Liver (tissue), 9 donors: Measurements from ENCODE around the gene MIGA1. TPM values are rescaled to one million over a fixed set of nuclear protein-coding genes. Genes with fewer than 3 reads are reported as not detected.

Experiments used
- DNase-seq: peaks from one replicate; pipeline ENCODE4 v3.0.0-alpha.2; 2017; ENCODE audit warnings: low spot score
- H3K27ac ChIP-seq, 2 donors: one replicate each; pipeline ENCODE4 v1.7.0; 2013; ENCODE audit warnings: inconsistent platforms in 2 of 2, low read length in 2 of 2, control low read depth in 1 of 2, low read depth in 1 of 2, mild to moderate bottlenecking in 1 of 2
- H3K27me3 ChIP-seq, 4 donors: one replicate each; pipeline versions ENCODE4 v1.6.1 to v1.7.0; 2013; ENCODE audit warnings: low read length in 3 of 4, inconsistent platforms in 1 of 4, mild to moderate bottlenecking in 1 of 4, moderate library complexity in 1 of 4; ENCODE audit not compliant: control insufficient read depth in 4 of 4, insufficient read depth in 4 of 4
- H3K36me3 ChIP-seq, 4 donors: one replicate each; pipeline versions ENCODE4 v1.6.1 to v1.7.0; 2013; ENCODE audit warnings: low read length in 3 of 4, mild to moderate bottlenecking in 3 of 4, low read depth in 1 of 4, moderate library complexity in 1 of 4; ENCODE audit not compliant: control insufficient read depth in 4 of 4, insufficient read depth in 3 of 4
- H3K4me1 ChIP-seq, 4 donors: one replicate each; pipeline versions ENCODE4 v1.6.1 to v1.7.0; 2013; ENCODE audit warnings: low read length in 3 of 4, mild to moderate bottlenecking in 3 of 4, moderate library complexity in 1 of 4; ENCODE audit not compliant: control insufficient read depth in 4 of 4, insufficient read depth in 4 of 4
- H3K4me3 ChIP-seq, 3 donors: one replicate each; pipeline versions ENCODE4 v1.6.1 to v1.7.0; 2013; ENCODE audit warnings: low read length in 3 of 3, control low read depth in 1 of 3, low read depth in 1 of 3, mild to moderate bottlenecking in 1 of 3
- H3K9ac ChIP-seq, 2 donors: one replicate each; pipeline ENCODE4 v1.7.0; 2013; ENCODE audit warnings: low read length in 2 of 2, mild to moderate bottlenecking in 2 of 2, moderate library complexity in 2 of 2, control low read depth in 1 of 2, low read depth in 1 of 2
- H3K9me3 ChIP-seq, 4 donors: one replicate each; pipeline versions ENCODE4 v1.6.1 to v1.7.0; 2013; ENCODE audit warnings: low read length in 3 of 4; ENCODE audit not compliant: control insufficient read depth in 4 of 4
- EGR1 ChIP-seq, 2 donors: IDR thresholded peaks; 2 replicates each; pipeline ENCODE4 v1.6.1; 2016 to 2018; ENCODE audit warnings: antibody characterized with exemption in 2 of 2, low read depth in 2 of 2
- FOXA2 ChIP-seq: IDR thresholded peaks from 2 replicates; pipeline ENCODE4 v1.6.1; 2016; ENCODE audit warnings: antibody characterized with exemption
- GABPA ChIP-seq, 2 donors: IDR thresholded peaks in 1 of 2; conservative IDR thresholded peaks in 1 of 2; 2 replicates each; pipeline ENCODE4 v1.6.1; 2016; ENCODE audit warnings: antibody characterized with exemption in 2 of 2, mild to moderate bottlenecking in 1 of 2, moderate library complexity in 1 of 2
- JUND ChIP-seq, 2 donors: IDR thresholded peaks; 2 replicates each; pipeline ENCODE4 v1.6.1; 2016; ENCODE audit warnings: antibody characterized with exemption in 2 of 2
- MAX ChIP-seq: IDR thresholded peaks from 2 replicates; pipeline ENCODE4 v1.6.1; 2016; ENCODE audit warnings: antibody characterized with exemption
- RAD21 ChIP-seq, 2 donors: IDR thresholded peaks; 2 replicates each; pipeline ENCODE4 v1.6.1; 2016; ENCODE audit warnings: antibody characterized with exemption in 2 of 2, mild to moderate bottlenecking in 2 of 2
- REST ChIP-seq: IDR thresholded peaks from 2 replicates; pipeline ENCODE4 v1.6.1; 2016; ENCODE audit warnings: antibody characterized with exemption, mild to moderate bottlenecking
- SP1 ChIP-seq: IDR thresholded peaks from 2 replicates; pipeline ENCODE4 v1.6.1; 2018; ENCODE audit warnings: antibody characterized with exemption, mild to moderate bottlenecking
- TAF1 ChIP-seq: conservative IDR thresholded peaks from 2 replicates; pipeline ENCODE4 v1.6.1; 2016; ENCODE audit warnings: antibody characterized with exemption, mild to moderate bottlenecking
- YY1 ChIP-seq: IDR thresholded peaks from 2 replicates; pipeline ENCODE4 v1.6.1; 2016; ENCODE audit warnings: antibody characterized with exemption, mild to moderate bottlenecking
- WGBS: extraction: QIAGEN DNeasy Blood & Tissue Kit; methylation state at CpG from one replicate; pipeline ENCODE4 v1.1.7; 2013; 5-methylcytosine and 5-hydroxymethylcytosine counted together
- polyA plus RNA-seq, 2 donors: library from polyadenylated mRNA; stranded (reverse) in 1 of 2; unstranded in 1 of 2; fragments of 200-250 nt in 1 of 2; fragments of >200 nt in 1 of 2; fragmentation: Nextera tagmentation in 1 of 2; extraction: Ambion mirVana in 1 of 2; gene quantifications; one replicate each; pipeline versions ENCODE4 v1.2.1 to v1.2.3, GENCODE V29; 2013 to 2015
- total RNA-seq, 2 donors: library from RNA; depleted of rRNA; stranded (reverse); fragments of >200 nt; gene quantifications; one replicate each; pipeline ENCODE4 v1.2.3, GENCODE V29; 2014
- TF ChIP-seq, protein P1 (sequence below): fragments of 150-350 bp; IDR thresholded peaks from 2 replicates; pipeline ENCODE4 v1.5.1; 2017; ENCODE audit warnings: improper control_type of control experiment, low read depth, low read length; ENCODE audit not compliant: missing input control
- TF ChIP-seq, protein P2 (sequence below): IDR thresholded peaks from 2 replicates; pipeline ENCODE4 v1.6.1; 2016; ENCODE audit warnings: antibody characterized with exemption
- donor health status: healthy.
- donor health status: healthy.
- donor health status: healthy.
- donor health status: healthy.
- donor health status: healthy.

The MIGA1 gene
- total and polyA plus RNA-seq, 4 donors = 3.5 to 8.0 (median 6.2) TPM

DNA sequence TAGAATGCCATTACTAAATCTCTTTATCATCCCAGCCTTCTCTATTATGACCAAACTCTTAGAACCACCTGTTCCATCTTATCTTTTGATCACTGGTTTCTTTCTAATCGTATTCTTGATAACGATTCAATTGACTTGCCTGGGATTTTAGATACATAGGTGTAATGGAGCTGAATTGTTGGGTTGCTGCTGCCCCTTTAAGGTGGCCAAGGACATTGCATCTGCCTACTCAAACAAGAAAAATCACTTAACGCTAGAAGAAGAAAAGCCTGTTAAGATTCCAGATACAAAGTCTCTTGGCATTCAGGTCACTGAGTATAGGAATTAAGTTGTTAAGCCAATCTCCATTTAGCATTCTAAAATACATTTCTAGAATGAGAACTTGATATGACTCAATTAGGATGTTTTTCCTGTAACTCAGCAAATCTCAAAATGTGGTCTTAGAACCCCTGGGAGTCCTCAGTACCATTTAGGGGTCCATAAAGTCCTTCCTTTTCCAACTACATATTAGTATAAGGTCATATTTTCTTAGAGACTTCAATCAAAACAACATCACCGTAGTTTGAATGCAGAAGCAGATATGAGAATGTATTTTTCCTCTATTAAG is 121.3 kb downstream of the MIGA1 start:
- Histone ChIP-seq H3K4me1 (peaks cover 0 to under 1% (median 0%) of the 10 kb centered on the region in 4 donors), H3K27ac (no peak overlapping the region), H3K27me3 (no peaks in the 10 kb centered on the region), H3K36me3 (no peaks in the 10 kb centered on the region), H3K9ac (no peak overlapping the region), H3K9me3 (no peaks in the 10 kb centered on the region), H3K4me3 (no peak overlapping the region)
- WGBS = 25% methylated on average over 4 of the region's 4 CpGs
- TF ChIP-seq GABPA (IDR thresholded peaks at IDR 0.05 in 1 of 2, conservative IDR thresholded peaks at IDR 0.05 in 1 of 2) = no peak
- TF ChIP-seq JUND (IDR thresholded peaks at IDR 0.05) = no peak
- no peak for TF ChIP-seq EGR1 (IDR thresholded peaks at IDR 0.05; ENCODE audit: low read depth in 2 of 2)
- TF ChIP-seq, protein P1, sequence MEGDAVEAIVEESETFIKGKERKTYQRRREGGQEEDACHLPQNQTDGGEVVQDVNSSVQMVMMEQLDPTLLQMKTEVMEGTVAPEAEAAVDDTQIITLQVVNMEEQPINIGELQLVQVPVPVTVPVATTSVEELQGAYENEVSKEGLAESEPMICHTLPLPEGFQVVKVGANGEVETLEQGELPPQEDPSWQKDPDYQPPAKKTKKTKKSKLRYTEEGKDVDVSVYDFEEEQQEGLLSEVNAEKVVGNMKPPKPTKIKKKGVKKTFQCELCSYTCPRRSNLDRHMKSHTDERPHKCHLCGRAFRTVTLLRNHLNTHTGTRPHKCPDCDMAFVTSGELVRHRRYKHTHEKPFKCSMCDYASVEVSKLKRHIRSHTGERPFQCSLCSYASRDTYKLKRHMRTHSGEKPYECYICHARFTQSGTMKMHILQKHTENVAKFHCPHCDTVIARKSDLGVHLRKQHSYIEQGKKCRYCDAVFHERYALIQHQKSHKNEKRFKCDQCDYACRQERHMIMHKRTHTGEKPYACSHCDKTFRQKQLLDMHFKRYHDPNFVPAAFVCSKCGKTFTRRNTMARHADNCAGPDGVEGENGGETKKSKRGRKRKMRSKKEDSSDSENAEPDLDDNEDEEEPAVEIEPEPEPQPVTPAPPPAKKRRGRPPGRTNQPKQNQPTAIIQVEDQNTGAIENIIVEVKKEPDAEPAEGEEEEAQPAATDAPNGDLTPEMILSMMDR = peak; percentile 45
- TF ChIP-seq, protein P2, sequence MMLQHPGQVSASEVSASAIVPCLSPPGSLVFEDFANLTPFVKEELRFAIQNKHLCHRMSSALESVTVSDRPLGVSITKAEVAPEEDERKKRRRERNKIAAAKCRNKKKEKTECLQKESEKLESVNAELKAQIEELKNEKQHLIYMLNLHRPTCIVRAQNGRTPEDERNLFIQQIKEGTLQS = no peak
- peak; percentile 75 to 81 for TF ChIP-seq RAD21 (IDR thresholded peaks at IDR 0.05)
- TF ChIP-seq MAX = no peak
- TF ChIP-seq FOXA2 = no peak
- no peak for TF ChIP-seq YY1
- no peak for TF ChIP-seq TAF1
- DNase-seq = no peak

GRCh38 chr1:77905603-77906002 is 126.2 kb downstream of the MIGA1 start:
- H3K36me3 ChIP-seq = no peaks in the 10 kb centered on the region
- DNase-seq = no peak
- peaks cover 0 to 3% (median 0%) of the 10 kb centered on the region in 4 donors for H3K4me1 ChIP-seq
- no peak overlapping the region for H3K27ac ChIP-seq
- no peaks in the 10 kb centered on the region for H3K27me3 ChIP-seq
- H3K9me3 ChIP-seq = no peaks in the 10 kb centered on the region
- H3K9ac ChIP-seq = no peak overlapping the region
- TF ChIP-seq YY1 (no peak), EGR1 (IDR thresholded peaks at IDR 0.05; ENCODE audit: low read depth in 2 of 2) (no peak), SP1 (no peak), REST (no peak), RAD21 (IDR thresholded peaks at IDR 0.05) (no peak), GABPA (IDR thresholded peaks at IDR 0.05 in 1 of 2, conservative IDR thresholded peaks at IDR 0.05 in 1 of 2) (no peak)
- TF ChIP-seq, protein P2 = no peak
- H3K4me3 ChIP-seq = no peak overlapping the region
- 82% methylated on average over 1 of the region's 1 CpG for WGBS
